ENCODE measurements around the gene LAMA2. TPM values are rescaled to one million over a fixed set of nuclear protein-coding genes. Genes with fewer than 3 reads are reported as not detected.

LAMA2 gene
- total and polyA plus RNA-seq, 2 of the 13 experiments (the other 11 are each of a cell fraction or from before 2014, with no cell fraction given) = 0.11 to 0.28 TPM

DNA sequence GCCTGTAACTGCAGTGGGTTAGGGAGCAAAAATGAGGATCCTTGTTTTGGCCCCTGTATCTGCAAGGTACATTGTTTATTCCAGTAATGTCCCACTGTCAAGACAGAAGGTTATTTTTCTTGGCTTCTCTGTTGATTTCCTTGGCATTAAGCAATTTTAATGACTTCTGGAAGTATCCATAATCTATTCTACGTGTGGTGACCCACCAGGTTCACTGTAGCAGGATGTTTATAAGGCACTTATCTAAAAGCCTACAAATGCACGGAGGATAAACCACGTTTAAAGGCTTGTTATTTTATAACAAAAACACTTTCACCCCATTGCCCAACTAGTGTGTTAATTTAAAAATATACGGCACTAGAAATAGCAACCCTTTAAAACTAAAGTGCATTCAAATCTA, 294.9 kb downstream of the LAMA2 start:
- BruUV-seq (replicated peaks) = no TSS peak

GRCh38 chr6:129179283-129179682, 296.3 kb downstream of the LAMA2 start:
- H3K9ac ChIP-seq (ENCODE audit: insufficient read depth, low read depth, low read length) = no peak overlapping the region
- intact Hi-C loops (cut with micrococcal nuclease; ENCODE audit: unreplicated experiment) = no loop called here
- H3K27me3 ChIP-seq (ENCODE audit: control insufficient read depth in 1 of 2, insufficient read depth in 2 of 2, low read length in 2 of 2) = no peaks in the 10 kb centered on the region
- ATAC-seq (no peak), DNase-seq (ENCODE audit: low spot score) (no peak), FAIRE-seq (no peak)
- CTCF ChIA-PET (ENCODE audit: low intra/inter-chr PET ratio, low total read pairs) = no interaction called here
- POLR2A ChIA-PET = no interaction called here
- no peaks in the 10 kb centered on the region for H3K36me3 ChIP-seq (replicated peaks in 1 of 2; ENCODE audit: control insufficient read depth in 1 of 2, insufficient read depth in 2 of 2, low read length in 2 of 2)
- no peaks in the 10 kb centered on the region for H3K9me3 ChIP-seq (ENCODE audit: low read length)
- no peaks in the 10 kb centered on the region for H3K4me1 ChIP-seq (ENCODE audit: insufficient read depth, low read length)
- no peak overlapping the region for H3K4me2 ChIP-seq (ENCODE audit: low read depth, low read length)
- H4K20me1 ChIP-seq (ENCODE audit: insufficient read depth, low read length) = no peaks in the 10 kb centered on the region
- H3K27ac ChIP-seq (ENCODE audit: extremely low read length, insufficient read depth, low read length) = no peak overlapping the region
- under 1% methylated on average over 3 of the region's 3 CpGs for WGBS (ENCODE audit: low lambda C conversion rate)
- no peaks in the 10 kb centered on the region for H3K79me2 ChIP-seq (ENCODE audit: insufficient read depth, low read length)
- in situ Hi-C loops (cut with HindIII; ENCODE audit: extremely low pct_ligation_motif_present, low pct_unique_long_range_greater_than_20kb) = no loop called here
- no peak for TF ChIP-seq SNRNP70 (IDR thresholded peaks at IDR 0.05; ENCODE audit: low read depth, low read length)
- TF ChIP-seq, protein P1, sequence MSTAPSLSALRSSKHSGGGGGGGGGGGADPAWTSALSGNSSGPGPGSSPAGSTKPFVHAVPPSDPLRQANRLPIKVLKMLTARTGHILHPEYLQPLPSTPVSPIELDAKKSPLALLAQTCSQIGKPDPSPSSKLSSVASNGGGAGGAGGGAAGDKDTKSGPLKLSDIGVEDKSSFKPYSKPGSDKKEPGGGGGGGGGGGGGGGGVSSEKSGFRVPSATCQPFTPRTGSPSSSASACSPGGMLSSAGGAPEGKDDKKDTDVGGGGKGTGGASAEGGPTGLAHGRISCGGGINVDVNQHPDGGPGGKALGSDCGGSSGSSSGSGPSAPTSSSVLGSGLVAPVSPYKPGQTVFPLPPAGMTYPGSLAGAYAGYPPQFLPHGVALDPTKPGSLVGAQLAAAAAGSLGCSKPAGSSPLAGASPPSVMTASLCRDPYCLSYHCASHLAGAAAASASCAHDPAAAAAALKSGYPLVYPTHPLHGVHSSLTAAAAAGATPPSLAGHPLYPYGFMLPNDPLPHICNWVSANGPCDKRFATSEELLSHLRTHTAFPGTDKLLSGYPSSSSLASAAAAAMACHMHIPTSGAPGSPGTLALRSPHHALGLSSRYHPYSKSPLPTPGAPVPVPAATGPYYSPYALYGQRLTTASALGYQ (CRISPR knock-in tag; IDR thresholded peaks at IDR 0.05) = no peak
- TF ChIP-seq FOXC1 (CRISPR knock-in tag; IDR thresholded peaks at IDR 0.05; ENCODE audit: borderline replicate concordance) = no peak
- no peak for TF ChIP-seq HDAC2 (CRISPR knock-in tag; IDR thresholded peaks at IDR 0.05)
- TF ChIP-seq ARNT2 (CRISPR knock-in tag; IDR thresholded peaks at IDR 0.05; ENCODE audit: low read depth) = no peak
- no peak for TF ChIP-seq MTERF4 (CRISPR knock-in tag; IDR thresholded peaks at IDR 0.05)
- TF ChIP-seq, protein P2, sequence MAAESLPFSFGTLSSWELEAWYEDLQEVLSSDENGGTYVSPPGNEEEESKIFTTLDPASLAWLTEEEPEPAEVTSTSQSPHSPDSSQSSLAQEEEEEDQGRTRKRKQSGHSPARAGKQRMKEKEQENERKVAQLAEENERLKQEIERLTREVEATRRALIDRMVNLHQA (CRISPR knock-in tag; IDR thresholded peaks at IDR 0.05) = no peak
- no peak for TF ChIP-seq ZNF496 (CRISPR knock-in tag; IDR thresholded peaks at IDR 0.05; ENCODE audit: insufficient replicate concordance)
- no peak for TF ChIP-seq ZNF740 (CRISPR knock-in tag; IDR thresholded peaks at IDR 0.05)
- no peak for TF ChIP-seq DMAP1 (CRISPR knock-in tag; IDR thresholded peaks at IDR 0.05)
- no peak overlapping the region for H3K4me3 ChIP-seq (replicated peaks in 1 of 3; ENCODE audit: insufficient read depth in 1 of 3, low read depth in 2 of 3, low read length in 3 of 3)
- BruUV-seq (replicated peaks) = no TSS peak
- no peak overlapping the region for H2AFZ ChIP-seq (ENCODE audit: low read length)

More for the DNA sequence above, 294.9 kb downstream of the LAMA2 start:
- Histone ChIP-seq H3K79me2 (ENCODE audit: insufficient read depth, low read length) (no peaks in the 10 kb centered on the region), H3K9ac (ENCODE audit: insufficient read depth, low read depth, low read length) (no peak overlapping the region), H4K20me1 (ENCODE audit: insufficient read depth, low read length) (no peaks in the 10 kb centered on the region), H3K27me3 (ENCODE audit: control insufficient read depth in 1 of 2, insufficient read depth in 2 of 2, low read length in 2 of 2) (no peaks in the 10 kb centered on the region), H3K9me3 (ENCODE audit: low read length) (no peaks in the 10 kb centered on the region), H2AFZ (ENCODE audit: low read length) (no peak overlapping the region), H3K4me2 (ENCODE audit: low read depth, low read length) (no peak overlapping the region), H3K36me3 (replicated peaks in 1 of 2; ENCODE audit: control insufficient read depth in 1 of 2, insufficient read depth in 2 of 2, low read length in 2 of 2) (no peaks in the 10 kb centered on the region), H3K27ac (ENCODE audit: extremely low read length, insufficient read depth, low read length) (no peak overlapping the region), H3K4me3 (replicated peaks in 1 of 3; ENCODE audit: insufficient read depth in 1 of 3, low read depth in 2 of 3, low read length in 3 of 3) (no peak overlapping the region), H3K4me1 (ENCODE audit: insufficient read depth, low read length) (no peaks in the 10 kb centered on the region)
- CTCF ChIA-PET (ENCODE audit: low intra/inter-chr PET ratio, low total read pairs) = no interaction called here
- FAIRE-seq = no peak
- WGBS (ENCODE audit: low lambda C conversion rate) = 6% methylated on average over 4 of the region's 4 CpGs
- TF ChIP-seq ZNF749 (CRISPR knock-in tag; IDR thresholded peaks at IDR 0.05; ENCODE audit: borderline replicate concordance) = no peak
- TF ChIP-seq SOX6 (IDR thresholded peaks at IDR 0.05) = no peak
- no peak for TF ChIP-seq SOX6 (CRISPR knock-in tag; IDR thresholded peaks at IDR 0.05)
- no peak for TF ChIP-seq BRCA1 (CRISPR knock-in tag; IDR thresholded peaks at IDR 0.05)
- TF ChIP-seq, protein P3, sequence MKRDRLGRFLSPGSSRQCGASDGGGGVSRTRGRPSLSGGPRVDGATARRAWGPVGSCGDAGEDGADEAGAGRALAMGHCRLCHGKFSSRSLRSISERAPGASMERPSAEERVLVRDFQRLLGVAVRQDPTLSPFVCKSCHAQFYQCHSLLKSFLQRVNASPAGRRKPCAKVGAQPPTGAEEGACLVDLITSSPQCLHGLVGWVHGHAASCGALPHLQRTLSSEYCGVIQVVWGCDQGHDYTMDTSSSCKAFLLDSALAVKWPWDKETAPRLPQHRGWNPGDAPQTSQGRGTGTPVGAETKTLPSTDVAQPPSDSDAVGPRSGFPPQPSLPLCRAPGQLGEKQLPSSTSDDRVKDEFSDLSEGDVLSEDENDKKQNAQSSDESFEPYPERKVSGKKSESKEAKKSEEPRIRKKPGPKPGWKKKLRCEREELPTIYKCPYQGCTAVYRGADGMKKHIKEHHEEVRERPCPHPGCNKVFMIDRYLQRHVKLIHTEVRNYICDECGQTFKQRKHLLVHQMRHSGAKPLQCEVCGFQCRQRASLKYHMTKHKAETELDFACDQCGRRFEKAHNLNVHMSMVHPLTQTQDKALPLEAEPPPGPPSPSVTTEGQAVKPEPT (CRISPR knock-in tag; IDR thresholded peaks at IDR 0.05; ENCODE audit: low read depth) = no peak
- TF ChIP-seq ZNF615 (CRISPR knock-in tag; IDR thresholded peaks at IDR 0.05; ENCODE audit: borderline replicate concordance) = no peak
- in situ Hi-C loops (cut with HindIII; ENCODE audit: extremely low pct_ligation_motif_present, low pct_unique_long_range_greater_than_20kb) = no loop called here
- no peak for ATAC-seq
- no peak for DNase-seq (ENCODE audit: low spot score)
- intact Hi-C loops (cut with micrococcal nuclease; ENCODE audit: unreplicated experiment) = no loop called here
- POLR2A ChIA-PET = no interaction called here

Measured in HepG2 (cell line).